GM13977 (cell line): ENCODE data around the gene IVD.
A peak's percentile ranks its signal among the peaks of the same experiment; 100 is the strongest.

ENCODE experiments used
- DNase-seq: peaks from one replicate; pipeline ENCODE4 v3.0.0; 2012; ENCODE audit warnings: low spot score
- in situ Hi-C: fragments of 300-500 bp; cut with MboI; formaldehyde crosslinking; loops from one replicate; pipeline ENCODE4 v1.12.0; 2022; ENCODE audit warnings: low sequenced_read_pairs, low pct_unique_long_range_greater_than_20kb, mixed read lengths, inconsistent platforms; ENCODE audit not compliant: unreplicated experiment
- TF ChIP-seq, protein P1 (sequence below): IDR thresholded peaks from 2 replicates; pipeline ENCODE4 v1.5.1; 2012; ENCODE audit warnings: mild to moderate bottlenecking, control low read depth; ENCODE audit not compliant: insufficient read depth; ENCODE audit errors: extremely low read depth, missing control alignments

Gene IVD

DNA sequence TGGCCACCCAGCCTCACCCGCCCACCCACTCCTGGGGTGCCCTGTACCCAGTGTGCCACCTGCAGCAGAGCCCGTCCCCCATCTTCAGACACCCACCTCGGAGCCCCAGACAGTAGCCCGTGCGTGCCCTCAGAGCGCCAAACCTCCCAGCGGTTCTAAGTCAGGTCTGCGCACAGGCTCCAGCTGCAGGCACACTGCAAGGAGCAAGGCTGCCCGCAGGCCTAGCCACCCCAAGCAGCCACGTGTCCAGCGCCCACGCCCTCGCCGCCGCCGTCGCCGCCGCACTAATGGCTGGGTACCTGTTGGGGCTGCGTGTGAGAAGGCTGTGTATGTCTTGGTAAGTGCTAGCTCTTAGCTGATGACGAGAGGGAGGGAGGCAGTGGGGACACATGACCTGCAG, 56.4 kb downstream of the IVD start:
- DNase-seq, result no peak
- in situ Hi-C loops, result no loop called here
- TF ChIP-seq, protein P1, sequence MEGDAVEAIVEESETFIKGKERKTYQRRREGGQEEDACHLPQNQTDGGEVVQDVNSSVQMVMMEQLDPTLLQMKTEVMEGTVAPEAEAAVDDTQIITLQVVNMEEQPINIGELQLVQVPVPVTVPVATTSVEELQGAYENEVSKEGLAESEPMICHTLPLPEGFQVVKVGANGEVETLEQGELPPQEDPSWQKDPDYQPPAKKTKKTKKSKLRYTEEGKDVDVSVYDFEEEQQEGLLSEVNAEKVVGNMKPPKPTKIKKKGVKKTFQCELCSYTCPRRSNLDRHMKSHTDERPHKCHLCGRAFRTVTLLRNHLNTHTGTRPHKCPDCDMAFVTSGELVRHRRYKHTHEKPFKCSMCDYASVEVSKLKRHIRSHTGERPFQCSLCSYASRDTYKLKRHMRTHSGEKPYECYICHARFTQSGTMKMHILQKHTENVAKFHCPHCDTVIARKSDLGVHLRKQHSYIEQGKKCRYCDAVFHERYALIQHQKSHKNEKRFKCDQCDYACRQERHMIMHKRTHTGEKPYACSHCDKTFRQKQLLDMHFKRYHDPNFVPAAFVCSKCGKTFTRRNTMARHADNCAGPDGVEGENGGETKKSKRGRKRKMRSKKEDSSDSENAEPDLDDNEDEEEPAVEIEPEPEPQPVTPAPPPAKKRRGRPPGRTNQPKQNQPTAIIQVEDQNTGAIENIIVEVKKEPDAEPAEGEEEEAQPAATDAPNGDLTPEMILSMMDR, result no peak

DNA sequence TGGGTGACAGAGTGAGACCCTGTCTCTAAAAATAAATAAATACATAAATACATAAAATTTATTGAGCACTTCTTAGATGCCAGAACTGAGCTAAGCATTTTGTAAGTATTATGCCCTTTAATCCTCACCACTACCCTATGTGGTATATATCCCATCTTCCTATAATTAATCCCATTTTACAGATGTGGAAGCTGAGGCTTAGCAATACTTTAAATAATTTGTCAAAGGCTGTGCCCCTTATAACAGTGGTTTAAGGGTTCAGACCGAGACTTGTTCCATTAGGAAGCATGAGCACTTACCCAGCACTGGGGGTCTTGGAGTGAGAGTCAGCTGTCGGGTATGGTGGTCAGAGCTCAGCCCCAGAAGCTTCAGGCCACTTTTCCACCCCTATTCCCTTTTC, 57.7 kb downstream of the IVD start:
- TF ChIP-seq, protein P1, result no peak
- in situ Hi-C loops, result no loop called here
- no peak for DNase-seq

DNA sequence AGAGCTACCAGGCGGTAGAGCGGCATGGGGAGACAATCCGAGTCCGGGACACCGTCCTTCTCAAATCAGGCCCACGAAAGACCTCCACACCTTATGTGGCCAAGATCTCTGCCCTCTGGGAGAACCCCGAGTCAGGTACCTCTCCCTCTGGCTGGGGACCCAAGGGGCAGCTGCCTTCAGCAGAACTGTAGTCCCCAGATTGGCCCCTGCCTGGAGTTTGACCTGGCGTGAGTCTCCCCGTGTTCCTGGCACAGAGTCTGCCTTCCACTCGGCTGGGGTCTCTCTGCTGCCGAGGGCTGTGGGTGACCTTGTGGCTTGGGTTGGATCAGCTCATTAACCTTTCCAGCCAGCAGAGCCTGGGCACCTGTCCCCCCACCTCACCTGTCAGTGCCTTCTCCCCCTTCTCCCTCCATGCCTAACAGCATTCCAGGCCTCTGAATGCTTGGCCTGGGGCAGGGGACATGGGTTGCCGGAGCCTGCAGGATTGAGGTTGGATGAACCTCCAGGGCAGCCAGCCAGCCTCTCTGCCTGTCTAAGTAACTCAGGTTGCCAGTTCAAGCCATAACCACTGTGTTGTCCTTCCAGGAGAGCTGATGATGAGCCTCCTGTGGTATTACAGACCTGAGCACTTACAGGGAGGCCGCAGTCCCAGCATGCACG, 58.4 kb downstream of the IVD start:
- DNase-seq, result no peak
- in situ Hi-C loops, result no loop called here
- TF ChIP-seq, protein P1, result no peak

DNA sequence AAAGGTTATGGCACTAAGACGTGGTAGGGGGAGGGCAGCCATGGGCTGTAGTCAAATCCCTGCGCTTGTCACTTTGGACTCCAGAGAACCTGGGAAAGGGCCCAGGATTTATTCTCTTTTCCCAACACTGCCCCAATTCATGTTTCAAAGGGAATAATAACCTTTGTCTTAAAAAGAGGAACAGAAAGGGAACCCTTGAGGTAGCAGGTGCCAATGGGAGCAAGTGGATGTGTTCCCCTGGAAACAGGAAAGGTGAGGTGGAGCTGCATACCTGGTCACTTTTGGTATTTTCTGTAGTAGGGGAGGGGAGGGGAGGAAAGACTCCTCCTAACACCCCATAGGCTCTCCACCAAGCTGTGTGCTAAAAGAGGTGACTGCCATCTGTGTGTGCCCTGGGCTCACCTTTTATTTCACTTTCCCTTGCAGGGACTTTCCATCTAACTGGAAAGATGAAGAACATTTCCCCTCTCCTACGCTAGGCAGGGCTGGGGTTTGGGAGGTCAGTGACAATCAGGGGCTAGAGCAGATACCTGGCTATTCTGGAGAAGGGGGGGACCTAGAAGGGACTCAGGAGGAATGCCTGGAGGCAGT, 59.1 kb downstream of the IVD start:
- in situ Hi-C loops, result no loop called here
- TF ChIP-seq, protein P1, result no peak
- DNase-seq, result peak; percentile 61

DNA sequence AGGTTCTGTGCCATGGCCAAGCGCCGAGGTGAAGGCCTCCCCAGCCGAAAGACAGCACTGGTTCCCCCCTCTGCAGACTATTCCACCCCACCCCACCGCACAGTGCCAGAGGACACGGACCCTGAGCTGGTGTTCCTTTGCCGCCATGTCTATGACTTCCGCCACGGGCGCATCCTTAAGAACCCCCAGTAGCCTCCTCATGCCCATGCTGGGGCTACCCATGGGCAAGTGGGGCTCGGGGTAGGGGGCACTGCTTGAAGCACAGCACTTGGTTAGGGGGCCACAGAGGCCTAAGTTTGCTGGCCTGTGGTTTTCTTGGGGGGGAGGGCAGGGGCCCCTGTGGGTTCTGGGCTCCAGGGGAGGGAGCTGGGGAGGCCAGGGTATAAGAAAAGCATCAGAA, 60.3 kb downstream of the IVD start:
- DNase-seq, result no peak
- in situ Hi-C loops, result no loop called here
- TF ChIP-seq, protein P1, result no peak

DNA sequence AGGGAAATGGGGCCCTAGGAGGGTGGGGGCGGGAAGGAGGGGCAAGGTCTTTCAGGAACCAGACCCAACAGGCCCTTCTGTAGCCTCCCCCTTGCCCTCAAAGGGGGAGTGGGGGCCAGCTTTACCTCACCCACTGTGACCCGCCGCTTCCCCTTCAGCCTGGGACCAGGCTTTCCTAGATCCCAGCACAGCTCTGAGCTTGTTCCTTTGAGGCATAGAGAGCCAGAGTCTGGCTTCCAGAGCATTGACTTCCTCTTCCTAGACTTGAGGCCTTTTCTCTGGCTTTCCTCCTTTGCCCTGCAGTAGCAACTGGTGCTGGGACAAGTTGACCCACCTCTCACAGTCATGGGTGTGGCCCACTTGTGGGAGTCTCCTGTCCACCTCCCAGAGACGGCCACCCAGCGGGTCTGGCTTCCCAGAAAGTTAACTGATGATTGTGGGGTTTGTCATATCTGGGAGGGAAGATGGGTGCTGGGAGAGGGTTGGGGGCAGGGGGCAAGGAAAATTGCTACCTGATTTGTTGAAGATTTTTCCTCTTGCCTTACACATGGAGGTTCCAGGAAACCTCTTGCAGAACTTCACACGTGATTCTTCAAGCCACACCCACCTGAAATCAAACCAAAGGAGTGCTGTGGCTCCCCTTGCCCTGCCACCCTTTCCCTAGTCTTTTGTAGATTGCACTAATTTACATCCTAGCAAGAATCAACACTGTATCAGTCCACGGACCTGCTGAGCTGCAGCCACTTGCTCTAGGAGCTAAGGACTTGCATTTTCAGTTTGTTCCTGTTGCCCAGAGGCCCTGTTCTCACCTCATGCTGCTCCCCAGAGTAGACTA, 61.0 kb downstream of the IVD start:
- TF ChIP-seq, protein P1, result no peak
- DNase-seq, result no peak
- in situ Hi-C loops, result no loop called here
